GM21423 (cell line): ENCODE results near the gene ATP9A.
"Not testable (repeated sequence)": the region's sequence is repeated elsewhere in the genome, so short reads cannot be mapped to it uniquely, and the experiment has no call there.

Source experiments
- ATAC-seq: cut with Tn5 transposase; IDR thresholded peaks from one replicate; pipeline ENCODE4 v1.9.1; 2021; ENCODE audit warnings: mild to moderate bottlenecking, moderate library complexity; ENCODE audit not compliant: unreplicated experiment

ATP9A gene

DNA sequence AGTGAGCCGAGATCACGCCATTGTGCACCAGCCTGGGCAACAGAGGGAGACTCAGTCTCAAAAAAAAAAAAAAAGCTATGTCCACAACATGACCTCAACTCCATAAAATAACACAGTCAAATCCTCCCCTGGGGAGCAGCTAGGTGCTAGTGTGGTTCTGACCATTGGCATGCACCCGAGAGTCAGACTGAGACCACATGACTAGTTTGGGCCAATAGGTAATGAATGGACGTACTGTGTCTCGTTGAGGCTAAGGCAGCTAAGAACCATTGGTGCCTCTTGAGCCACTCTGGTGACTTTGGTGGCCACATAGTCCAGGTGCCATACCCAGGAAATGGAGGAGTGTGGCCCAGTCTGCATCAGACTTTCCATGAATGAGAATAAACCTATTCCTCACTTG, 40.3 kb downstream of the ATP9A start:
- ATAC-seq = no peak

DNA sequence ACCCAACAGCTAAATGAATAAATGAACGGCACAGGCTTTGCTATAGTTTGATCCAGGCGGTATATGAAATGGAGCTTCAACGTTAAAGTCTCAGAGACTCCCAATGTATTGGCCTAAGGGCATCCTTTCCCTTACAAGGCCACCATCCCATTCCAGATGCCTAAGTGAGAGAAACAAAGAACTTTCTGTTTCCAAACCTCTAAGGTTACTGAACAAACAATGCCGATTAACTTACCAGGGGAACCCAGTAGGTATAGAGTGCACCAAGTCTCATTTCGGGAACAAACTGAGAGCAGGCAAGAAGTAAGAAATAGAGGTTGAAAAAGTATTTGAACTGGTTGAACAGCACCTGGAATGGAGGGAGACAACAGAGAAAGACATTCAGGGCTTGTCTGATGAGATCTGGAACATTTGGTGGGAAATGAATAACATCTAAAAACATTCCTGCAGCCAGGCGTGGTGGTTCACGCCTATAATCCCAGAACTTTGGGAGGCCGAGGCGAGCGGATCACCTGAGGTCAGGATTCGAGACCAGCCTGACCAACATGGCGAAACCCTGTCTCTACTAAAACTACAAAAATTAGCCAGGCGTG, 42.5 kb downstream of the ATP9A start:
- no peak for ATAC-seq

GRCh38 chr20:51723026-51723425, 45.2 kb downstream of the ATP9A start:
- not testable (repeated sequence) for ATAC-seq

GRCh38 chr20:51722246-51722645, 45.9 kb downstream of the ATP9A start:
- ATAC-seq = not testable (repeated sequence)

DNA sequence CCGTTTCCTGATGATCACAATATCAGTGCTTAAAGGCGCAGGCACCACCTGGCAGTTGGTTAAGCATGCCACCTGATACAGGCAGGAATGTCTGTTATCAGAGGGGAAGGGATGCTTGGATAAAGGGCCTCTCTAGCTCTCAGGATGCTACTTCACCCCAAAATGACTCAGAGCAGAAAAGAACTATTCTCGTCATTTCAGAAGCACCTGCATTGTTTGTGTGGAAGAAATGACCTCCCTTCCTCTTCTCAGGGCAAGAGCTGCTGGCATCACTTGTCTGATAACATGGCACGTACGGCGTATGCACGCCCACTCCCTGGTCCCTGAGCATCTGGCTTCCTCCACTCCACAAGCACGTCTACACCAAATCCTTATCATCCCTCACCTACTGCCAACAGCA, 47.3 kb downstream of the ATP9A start:
- ATAC-seq = no peak

DNA sequence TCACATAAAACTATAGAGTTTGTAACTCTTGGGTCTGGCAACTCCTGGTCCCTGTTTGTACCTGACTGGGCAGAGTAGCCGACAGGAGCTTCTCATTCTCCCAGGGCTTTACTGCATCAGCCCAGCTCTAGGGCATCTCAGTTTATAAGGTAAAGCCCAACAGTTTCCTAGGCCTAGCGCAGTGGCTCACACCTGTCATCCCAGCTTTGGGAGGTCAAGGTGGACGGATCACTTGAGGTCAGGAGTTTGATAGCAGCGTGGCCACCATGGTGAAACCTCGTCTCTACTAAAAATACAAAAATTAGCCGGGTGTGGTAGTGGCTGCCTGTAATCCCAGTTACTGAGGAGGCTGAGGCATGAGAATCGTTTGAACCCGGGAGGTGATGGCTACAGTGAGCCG, 47.8 kb downstream of the ATP9A start:
- ATAC-seq = no peak

GRCh38 chr20:51715856-51716185, 52.4 kb downstream of the ATP9A start:
- ATAC-seq = no peak

GRCh38 chr20:51715163-51715855, 52.9 kb downstream of the ATP9A start:
- no peak for ATAC-seq

DNA sequence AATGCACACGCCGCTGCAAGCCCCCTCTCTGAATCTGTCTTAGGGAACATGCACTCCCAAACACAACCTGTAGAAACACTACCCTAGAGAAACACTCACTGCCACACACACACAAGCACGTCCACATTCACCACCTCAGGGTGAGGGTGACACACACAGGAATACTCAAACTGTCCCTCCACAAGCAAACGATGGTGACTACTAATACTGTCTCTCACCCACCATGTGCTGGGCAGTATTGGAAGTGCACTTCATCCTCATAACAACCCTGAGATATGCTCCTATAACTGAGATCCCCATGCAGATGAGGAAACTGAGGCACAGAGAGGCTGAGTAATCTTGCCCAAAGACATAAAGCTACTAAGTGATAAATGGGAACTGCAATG, 55.0 kb downstream of the ATP9A start:
- no peak for ATAC-seq

DNA sequence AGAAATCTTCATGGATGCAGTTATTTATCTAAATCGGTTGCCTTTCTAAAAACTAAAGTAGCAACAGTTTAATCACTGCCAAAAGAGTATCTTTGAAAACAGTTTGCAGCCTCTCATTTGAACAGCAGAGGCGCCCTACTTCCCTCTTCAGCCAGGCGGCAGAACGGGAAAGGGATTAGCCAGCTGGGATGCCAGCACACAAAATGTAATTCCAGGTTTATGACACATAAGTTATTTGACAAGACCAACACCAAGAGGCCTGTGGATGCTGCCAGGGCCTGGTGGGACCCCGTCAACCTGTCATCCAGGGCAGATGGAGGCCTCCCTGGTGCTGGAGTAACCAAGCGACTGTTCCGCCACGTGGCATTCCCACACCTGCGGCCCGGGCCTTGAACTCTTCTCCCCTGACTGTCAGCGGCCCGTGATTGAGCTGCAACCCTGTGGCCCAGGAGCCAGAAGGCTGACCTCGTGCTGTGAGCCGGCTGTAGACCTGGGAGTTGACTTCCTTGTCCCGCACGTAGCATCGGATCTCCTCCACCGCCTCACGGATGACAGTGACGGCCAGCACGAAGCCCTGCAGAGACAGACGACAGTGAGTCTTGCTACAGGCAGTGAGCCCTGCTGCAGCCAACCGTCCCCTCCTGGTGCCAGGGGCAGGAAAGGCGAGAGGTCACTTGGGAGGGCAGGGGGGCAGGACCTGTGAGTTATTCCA, 55.5 kb downstream of the ATP9A start:
- ATAC-seq = no peak

- no peak for ATAC-seq
Measured at GRCh38 chr20:51711426-51711825, 56.8 kb downstream of the ATP9A start.

DNA sequence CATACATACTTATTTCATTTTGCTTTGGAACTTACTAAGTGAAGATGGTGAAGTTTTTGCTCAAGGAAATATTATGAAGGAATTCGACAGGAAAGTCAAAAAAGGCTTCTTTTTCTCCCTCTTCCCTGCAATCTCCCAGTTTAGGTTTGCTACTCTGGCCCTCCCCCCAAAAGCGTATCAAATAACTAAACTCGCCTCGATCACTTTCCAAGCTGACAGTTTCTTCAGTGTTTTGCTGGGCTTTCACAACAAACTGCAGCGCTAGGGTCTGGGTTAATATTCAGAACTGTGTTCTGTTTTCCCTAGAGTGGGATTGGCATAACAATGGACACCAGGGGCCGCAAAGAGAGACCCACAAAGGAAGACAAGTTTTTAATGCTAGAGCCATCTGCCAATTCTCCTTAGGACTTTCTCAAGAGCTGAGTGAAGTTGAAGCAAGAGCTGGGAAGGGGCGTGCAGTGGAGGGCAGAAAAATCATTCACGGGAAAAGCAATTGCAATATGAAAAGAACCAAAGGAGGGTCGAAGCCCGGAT, 57.8 kb downstream of the ATP9A start:
- ATAC-seq = no peak

DNA sequence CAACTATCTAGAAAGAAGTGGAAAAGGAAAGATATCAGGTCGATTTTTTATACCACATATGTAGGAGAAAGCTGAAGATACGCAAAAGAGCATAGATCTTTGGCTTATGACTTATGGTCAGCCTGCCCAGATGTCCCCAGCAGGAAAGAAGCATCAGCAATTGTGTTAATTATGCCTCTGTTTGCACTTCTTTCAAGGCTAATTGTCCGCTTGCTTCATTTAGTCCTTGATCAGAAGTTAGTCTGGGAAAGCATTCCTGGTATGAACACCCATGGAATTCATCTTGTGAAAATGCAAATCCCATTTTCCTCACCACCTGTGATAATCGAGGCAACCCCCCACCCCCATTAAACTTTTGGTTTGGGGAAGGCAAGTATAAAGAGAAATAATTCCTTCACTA, 62.8 kb downstream of the ATP9A start:
- ATAC-seq = no peak

DNA sequence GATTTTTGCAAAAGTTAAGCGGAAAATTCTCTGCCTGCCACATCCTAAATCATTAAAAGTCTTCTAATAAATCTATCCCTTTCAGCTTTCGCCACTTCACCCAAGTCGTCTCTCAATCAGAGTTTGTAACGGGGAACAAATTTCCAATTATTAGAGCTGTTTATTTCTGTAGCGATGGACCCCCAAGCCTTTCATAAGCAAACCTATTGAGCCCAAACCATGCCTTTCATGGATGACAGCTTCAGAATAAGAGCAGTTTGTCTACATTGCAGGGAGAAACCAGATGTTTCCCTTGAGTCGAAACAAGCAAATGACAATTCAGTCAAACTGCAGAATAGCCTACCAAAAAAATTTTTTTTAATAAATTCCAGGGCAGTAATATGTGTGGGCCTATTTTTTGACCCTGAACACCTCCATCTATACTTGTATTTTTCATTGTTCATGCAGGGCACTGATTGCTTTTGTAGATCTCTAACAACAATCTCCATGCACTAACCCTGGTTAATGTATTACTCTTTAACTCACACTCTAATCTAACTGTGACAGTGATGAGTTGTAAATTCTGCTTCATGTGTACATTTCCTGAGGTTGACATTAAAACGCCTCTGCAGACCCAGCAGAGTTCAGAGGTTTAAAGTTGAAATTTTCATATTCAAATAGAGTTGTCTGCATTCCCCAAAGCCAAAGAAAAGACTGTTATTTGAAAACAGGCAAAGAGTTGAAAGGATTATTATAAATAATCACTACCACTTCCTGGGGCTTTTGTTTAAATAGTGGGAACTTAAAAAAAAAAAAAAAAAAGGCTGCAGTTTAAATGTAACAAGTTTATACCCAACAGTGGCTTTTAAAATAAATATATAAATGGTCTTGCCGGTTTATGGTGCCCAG, 64.5 kb downstream of the ATP9A start:
- ATAC-seq = no peak

DNA sequence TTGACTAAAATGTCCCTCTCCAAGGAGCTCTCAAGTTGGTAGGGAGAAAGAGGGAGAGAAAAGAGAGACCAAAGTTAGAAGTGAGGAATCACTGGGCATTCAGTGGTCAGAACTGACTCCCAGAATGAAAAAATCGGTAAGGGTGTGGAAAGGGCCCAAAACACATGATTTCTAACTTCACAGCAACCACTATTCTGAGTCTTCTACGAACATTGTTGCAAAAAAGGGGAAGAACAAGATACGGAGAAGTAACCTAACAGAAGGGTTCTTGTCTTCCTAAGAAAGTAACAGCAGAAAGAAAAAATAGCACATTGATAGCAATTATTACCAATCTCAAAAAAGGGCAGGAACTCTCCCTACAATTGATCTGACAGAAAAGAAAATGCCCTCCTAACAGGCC, 65.6 kb downstream of the ATP9A start:
- ATAC-seq = no peak

DNA sequence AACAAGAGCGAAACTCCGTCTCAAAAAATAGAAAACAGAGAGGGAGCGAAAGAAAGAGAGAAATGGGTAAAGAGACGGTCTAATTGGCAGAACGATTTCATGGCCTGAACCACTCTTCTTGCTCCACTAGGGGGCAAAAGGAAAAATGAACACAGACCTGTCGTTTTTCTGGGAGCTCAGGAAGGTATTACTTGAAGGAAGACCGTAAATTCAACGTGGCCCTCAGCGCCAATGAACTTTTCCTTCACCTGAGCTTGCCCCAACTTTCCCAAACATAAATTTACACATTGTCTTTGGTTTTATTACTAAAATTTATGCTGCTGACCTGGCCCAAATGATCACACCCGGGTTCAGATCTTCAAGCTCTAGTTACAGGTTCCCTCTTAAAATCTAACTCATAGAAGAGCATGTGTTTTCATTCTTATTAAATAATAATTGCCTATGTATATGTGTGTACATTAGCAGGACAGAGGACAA, 67.3 kb downstream of the ATP9A start:
- ATAC-seq = no peak

- ATAC-seq = no peak
Measured at GRCh38 chr20:51698252-51698651, 69.9 kb downstream of the ATP9A start.

DNA sequence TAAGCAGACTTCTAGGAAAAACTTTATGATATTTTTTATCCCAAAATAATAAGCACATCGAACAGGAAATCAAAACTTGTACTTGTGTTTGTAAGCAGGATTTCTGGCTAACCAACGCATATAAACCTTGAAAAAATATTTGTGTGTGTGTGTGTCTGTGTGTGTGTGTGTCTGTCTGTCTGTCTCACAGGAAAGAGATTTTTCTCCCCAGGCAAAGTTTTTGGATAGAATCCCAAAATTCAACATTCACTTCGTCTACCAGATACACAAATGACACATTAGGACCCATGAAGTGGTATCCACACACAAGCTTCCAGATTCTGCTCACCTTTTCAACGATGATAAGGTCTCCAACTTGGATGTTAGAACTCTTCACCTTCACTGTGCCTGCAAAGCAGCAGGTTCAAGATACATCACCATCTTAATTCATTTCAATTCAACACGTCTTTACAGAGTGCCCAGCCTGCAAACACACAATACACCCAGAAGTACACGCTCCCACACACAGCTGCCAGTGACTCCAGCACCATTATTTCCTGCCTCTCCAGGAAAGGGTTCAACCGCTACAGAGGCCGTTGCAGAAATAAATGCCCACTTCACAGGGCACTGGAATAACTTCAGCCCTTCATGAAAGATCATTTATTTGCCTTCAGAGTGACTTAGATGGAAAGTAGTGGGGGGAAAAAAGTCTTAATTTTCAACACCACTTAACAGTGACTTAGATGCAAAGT, 70.9 kb downstream of the ATP9A start:
- ATAC-seq = no peak

- no peak for ATAC-seq
Measured at GRCh38 chr20:51696304-51697071, 71.7 kb downstream of the ATP9A start.
